Measurements from ENCODE around the gene TECTA. TPM values are rescaled to one million over a fixed set of nuclear protein-coding genes. Genes with fewer than 3 reads are reported as not detected.
"Not testable (repeated sequence)": the region's sequence is repeated elsewhere in the genome, so short reads cannot be mapped to it uniquely, and the experiment has no call there.

TECTA gene
- total RNA-seq, 1 donor from 2014 or later = 2.6 TPM

- H3K27me3 Mint-ChIP-seq (ENCODE audit: low read depth) = no peaks in the 10 kb centered on the region
- no peak for DNase-seq (ENCODE audit: low spot score in 2 of 2, unreplicated experiment in 2 of 2)
- peaks cover 2% of the 10 kb centered on the region for H3K4me1 Mint-ChIP-seq
- no peaks in the 10 kb centered on the region for H3K9me3 Mint-ChIP-seq
- no peak overlapping the region for H3K4me3 Mint-ChIP-seq
- peaks cover 4% of the 10 kb centered on the region for H3K36me3 Mint-ChIP-seq
- TF ChIP-seq CTCF (IDR thresholded peaks at IDR 0.05; ENCODE audit: unreplicated experiment) = no peak
- no peak overlapping the region for H3K27ac Mint-ChIP-seq
Observed at GRCh38 chr11:121157756-121158155, 56.7 kb downstream of the TECTA start.

- H3K27ac Mint-ChIP-seq = no peak overlapping the region
Observed at GRCh38 chr11:121159741-121160140, 58.7 kb downstream of the TECTA start.

GRCh38 chr11:121161349-121161917 is 60.4 kb downstream of the TECTA start:
- H3K27ac Mint-ChIP-seq = no peak overlapping the region
- no peaks in the 10 kb centered on the region for H3K9me3 Mint-ChIP-seq
- TF ChIP-seq CTCF (IDR thresholded peaks at IDR 0.05; ENCODE audit: unreplicated experiment) = no peak
- H3K27me3 Mint-ChIP-seq (ENCODE audit: low read depth) = peaks cover 2% of the 10 kb centered on the region
- H3K36me3 Mint-ChIP-seq = peaks cover 2% of the 10 kb centered on the region
- H3K4me3 Mint-ChIP-seq = no peak overlapping the region
- no peak for DNase-seq (ENCODE audit: low spot score in 2 of 2, unreplicated experiment in 2 of 2)
- H3K4me1 Mint-ChIP-seq = no peaks in the 10 kb centered on the region

More at GRCh38 chr11:121159741-121160140, 58.7 kb downstream of the TECTA start:
- H3K9me3 Mint-ChIP-seq = no peaks in the 10 kb centered on the region
- peaks cover 2% of the 10 kb centered on the region for H3K36me3 Mint-ChIP-seq
- TF ChIP-seq CTCF (IDR thresholded peaks at IDR 0.05; ENCODE audit: unreplicated experiment) = no peak
- no peak for DNase-seq (ENCODE audit: low spot score in 2 of 2, unreplicated experiment in 2 of 2)
- H3K4me3 Mint-ChIP-seq = no peak overlapping the region
- no peaks in the 10 kb centered on the region for H3K4me1 Mint-ChIP-seq
- H3K27me3 Mint-ChIP-seq (ENCODE audit: low read depth) = no peaks in the 10 kb centered on the region

- no peaks in the 10 kb centered on the region for H3K36me3 Mint-ChIP-seq
- no peak for TF ChIP-seq CTCF (IDR thresholded peaks at IDR 0.05; ENCODE audit: unreplicated experiment)
- no peak overlapping the region for H3K27ac Mint-ChIP-seq
- H3K27me3 Mint-ChIP-seq (ENCODE audit: low read depth) = peaks cover 2% of the 10 kb centered on the region
- no peaks in the 10 kb centered on the region for H3K9me3 Mint-ChIP-seq
- DNase-seq (ENCODE audit: low spot score in 2 of 2, unreplicated experiment in 2 of 2) = no peak
- H3K4me3 Mint-ChIP-seq = no peak overlapping the region
- H3K4me1 Mint-ChIP-seq = no peaks in the 10 kb centered on the region
Observed at GRCh38 chr11:121163658-121164308, 62.7 kb downstream of the TECTA start.

- H3K36me3 Mint-ChIP-seq = peaks cover 16% of the 10 kb centered on the region
- peaks cover 49% of the 10 kb centered on the region for H3K9me3 Mint-ChIP-seq
- not testable (repeated sequence) for H3K27ac Mint-ChIP-seq; H3K4me1 Mint-ChIP-seq; H3K27me3 Mint-ChIP-seq (ENCODE audit: low read depth); DNase-seq (ENCODE audit: low spot score in 2 of 2, unreplicated experiment in 2 of 2); H3K4me3 Mint-ChIP-seq
Observed at GRCh38 chr11:121177629-121178028, 76.6 kb downstream of the TECTA start.

- Mint-ChIP-seq H3K4me1 (no peaks in the 10 kb centered on the region), H3K27me3 (ENCODE audit: low read depth) (peaks cover 4% of the 10 kb centered on the region), H3K9me3 (peaks cover 49% of the 10 kb centered on the region), H3K4me3 (no peak overlapping the region), H3K36me3 (peaks cover 16% of the 10 kb centered on the region), H3K27ac (no peak overlapping the region)
- DNase-seq (ENCODE audit: low spot score in 2 of 2, unreplicated experiment in 2 of 2) = no peak
- no peak for TF ChIP-seq CTCF (IDR thresholded peaks at IDR 0.05; ENCODE audit: unreplicated experiment)
Observed at GRCh38 chr11:121179306-121179705, 78.3 kb downstream of the TECTA start.

Measured in mesothelial cell of epicardium (in vitro differentiated cells).